ENCODE data around the gene S1PR2.
"Not testable (repeated sequence)": the region's sequence is repeated elsewhere in the genome, so short reads cannot be mapped to it uniquely, and the experiment has no call there.

The S1PR2 gene

DNA sequence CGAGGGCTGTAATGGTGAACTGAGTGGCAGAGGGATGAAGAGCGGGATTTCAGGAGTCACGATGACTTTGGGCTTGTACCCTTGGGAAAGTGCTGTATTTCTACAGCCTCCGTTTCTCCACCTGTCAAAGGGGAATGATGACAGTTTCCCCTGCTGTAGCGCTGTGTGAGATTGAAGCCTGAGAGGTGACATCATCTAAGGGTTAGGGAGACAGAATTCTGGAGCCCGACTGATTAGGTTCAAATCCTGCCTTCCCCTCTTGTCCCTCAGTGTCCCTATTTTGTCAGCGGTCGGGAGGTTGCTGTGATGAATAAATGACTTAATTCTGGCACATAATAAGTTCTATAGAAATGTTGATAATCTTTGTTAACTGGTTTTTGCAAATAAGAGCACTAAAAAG is 21.6 kb upstream of the S1PR2 start:
- DNase-seq (ENCODE audit: low read depth): no peak

GRCh38 chr19:10251792-10252694 is 20.9 kb upstream of the S1PR2 start, which contains the start of gene MRPL4:
TSS of gene MRPL4 (plus strand) at chr19:10252214. CDS start at chr19:10252254, 40 bp downstream.
- DNase-seq (ENCODE audit: low read depth): peak; percentile 98

GRCh38 chr19:10246511-10246910 is 15.4 kb upstream of the S1PR2 start:
- no peak for DNase-seq (ENCODE audit: low read depth)

DNA sequence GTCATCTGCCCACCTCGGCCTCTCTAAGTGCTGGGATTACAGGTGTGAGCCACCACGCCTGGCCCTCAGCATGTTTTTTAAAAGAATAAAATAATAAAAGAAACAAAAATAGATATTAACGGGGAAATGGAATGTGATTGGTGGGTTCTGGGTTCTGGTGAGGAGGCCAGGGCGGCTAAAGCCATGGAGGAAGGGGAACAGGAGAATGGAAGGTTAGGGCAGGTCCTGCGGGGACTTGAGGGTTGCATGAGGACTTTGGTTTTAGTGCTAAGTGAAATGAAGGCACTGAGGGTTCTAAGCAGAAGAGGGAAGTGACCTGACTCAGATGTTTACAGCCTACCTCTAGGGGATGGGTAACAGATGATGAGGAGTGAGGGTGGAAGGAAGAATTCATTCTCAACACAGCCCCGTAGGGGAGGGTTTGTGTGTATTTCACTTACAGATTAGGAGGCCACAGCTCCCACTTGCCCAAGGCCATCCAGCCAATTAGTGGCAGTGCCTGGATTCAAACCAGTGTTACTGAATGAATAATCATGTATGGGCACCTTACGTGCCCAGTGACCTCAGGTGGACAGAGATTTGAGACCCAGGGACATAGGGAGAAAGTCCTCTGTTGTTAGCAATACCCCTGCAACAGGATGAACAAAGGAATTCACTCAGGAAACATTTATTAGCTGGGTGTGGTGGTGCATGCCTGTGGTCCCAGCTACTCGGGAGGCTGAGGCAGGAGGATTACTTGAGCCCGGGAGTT is 14.2 kb upstream of the S1PR2 start:
- DNase-seq (ENCODE audit: low read depth): no peak

DNA sequence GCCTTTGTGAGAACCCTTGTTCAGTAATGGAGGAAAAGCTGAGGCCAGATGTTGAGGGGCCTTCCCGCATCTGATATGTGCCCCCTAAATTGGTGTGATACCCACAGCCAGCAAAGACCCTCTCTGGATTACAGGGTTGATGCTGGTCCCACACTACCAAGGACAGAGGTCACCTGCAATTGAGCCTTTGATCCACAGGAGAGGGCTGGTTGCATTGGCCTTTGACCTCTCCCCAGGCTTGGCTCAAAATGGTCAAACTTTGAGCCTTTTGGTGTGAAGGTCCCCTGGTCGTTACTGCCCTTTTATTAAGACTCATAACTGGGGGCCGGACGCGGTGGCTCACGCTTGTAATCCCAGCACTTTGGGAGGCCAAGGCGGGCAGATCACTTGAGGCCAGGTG is 12.5 kb upstream of the S1PR2 start:
- DNase-seq (ENCODE audit: low read depth): no peak

GRCh38 chr19:10241826-10242449 is 10.8 kb upstream of the S1PR2 start:
- not testable (repeated sequence) for DNase-seq (ENCODE audit: low read depth)

GRCh38 chr19:10238172-10238783 is 7.1 kb upstream of the S1PR2 start:
- peak; percentile 60 for DNase-seq (ENCODE audit: low read depth)

DNA sequence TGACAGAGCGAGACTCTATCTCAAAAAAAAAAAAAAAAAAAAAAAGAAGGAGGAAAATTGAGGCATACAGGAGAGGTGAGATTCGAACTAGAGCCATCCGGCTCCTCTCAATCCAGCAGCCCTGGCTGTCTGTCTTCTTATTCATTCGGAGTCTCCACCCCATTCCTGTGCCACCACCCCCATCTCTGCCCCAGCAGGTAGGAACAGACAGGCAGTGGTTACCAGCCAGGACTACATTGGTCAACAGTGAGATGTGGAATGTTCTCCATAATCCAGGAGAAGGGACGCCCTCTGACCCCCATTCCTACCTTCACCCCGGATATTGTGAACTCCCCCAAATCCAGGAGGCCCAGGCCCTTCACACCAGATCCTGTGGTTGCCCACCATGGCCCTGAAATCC is 6.6 kb upstream of the S1PR2 start:
- DNase-seq (ENCODE audit: low read depth): no peak

GRCh38 chr19:10235409-10235808 is 4.3 kb upstream of the S1PR2 start:
- DNase-seq (ENCODE audit: low read depth): not testable (repeated sequence)

GRCh38 chr19:10235003-10235402 is 3.9 kb upstream of the S1PR2 start:
- DNase-seq (ENCODE audit: low read depth): no peak

DNA sequence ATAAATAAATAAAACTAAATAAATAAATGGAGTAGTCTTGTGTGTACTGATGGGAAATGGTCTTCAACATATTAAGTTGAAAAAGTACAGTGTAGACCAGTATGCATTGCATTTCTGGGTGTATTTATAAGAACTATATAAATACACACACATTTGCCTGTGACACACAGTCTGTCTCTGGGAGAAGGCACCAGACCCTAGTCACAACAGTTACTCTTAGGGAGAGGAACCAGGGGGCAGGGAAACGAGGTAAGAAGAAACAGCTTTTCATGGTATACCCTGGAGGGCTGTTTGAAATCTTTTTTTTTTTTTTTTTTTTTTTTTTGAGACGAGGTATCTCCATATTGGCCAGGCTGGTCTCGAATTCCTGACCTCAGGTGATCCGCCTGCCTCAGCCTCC is 2.8 kb upstream of the S1PR2 start:
- no peak for DNase-seq (ENCODE audit: low read depth)

DNA sequence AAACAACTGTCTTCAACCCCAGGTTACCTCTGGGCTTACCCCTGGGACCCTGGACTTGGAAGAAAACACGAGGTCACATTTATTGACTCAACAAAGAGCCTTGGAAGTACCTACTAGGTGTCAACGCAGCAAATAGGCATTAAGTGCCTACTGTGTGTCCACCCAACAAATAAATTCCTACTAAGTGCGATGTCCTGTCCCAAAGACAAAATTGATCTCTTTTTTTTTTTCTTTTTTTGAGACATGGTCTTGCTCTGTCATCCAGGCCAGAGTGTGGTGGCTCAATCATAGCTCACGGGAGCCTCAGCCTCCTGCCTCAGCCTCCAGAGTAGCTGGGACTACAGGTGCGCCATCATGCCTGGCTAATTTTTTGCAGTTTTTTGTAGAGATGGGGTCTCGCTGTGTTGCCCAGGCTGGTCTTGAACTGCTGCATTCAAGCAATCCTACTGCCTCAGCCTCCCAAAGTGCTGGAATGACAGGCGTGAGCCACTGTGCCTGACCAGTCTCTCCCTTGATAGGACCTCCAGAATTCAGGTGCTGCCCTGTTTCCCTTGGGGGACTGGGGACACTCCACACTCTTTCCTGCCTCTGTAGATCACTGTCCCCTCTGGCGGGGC is 589 bp upstream of the S1PR2 start:
- DNase-seq (ENCODE audit: low read depth): no peak

DNA sequence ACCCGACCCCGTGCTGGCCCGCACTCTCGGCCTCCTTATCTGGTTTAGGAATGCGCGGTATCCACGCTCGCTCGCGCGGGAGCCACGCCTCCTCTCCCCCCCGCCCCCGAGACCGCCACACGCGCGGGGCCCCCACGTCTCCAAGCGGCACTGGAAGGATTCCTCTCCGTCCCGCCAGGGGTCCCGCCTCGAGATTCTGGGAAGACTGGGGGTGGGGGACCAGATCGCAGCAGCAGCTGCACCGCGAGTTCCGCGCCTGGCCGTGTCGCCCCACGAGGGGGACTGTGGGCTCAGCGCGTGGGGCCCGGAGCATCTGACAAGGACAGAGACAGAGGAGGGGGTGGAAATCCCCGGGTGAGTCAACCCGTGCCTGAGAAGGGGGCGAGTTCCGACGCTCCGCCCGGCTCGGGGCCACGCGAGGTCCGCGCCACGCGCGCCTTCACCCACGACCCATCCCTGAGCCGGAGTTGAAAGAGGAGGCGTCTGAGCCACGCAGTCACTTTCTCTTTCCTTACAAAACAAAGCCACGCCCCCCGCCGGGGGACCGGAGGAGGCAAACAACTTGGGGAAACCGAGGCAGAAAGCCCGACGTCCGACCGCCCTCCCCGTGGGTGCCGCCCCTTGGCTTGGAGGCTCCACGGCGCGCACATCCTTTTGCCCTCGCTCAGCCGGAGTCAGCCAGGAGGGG is 814 bp downstream of the S1PR2 start:
- peak; percentile 23 for DNase-seq (ENCODE audit: low read depth)

DNA sequence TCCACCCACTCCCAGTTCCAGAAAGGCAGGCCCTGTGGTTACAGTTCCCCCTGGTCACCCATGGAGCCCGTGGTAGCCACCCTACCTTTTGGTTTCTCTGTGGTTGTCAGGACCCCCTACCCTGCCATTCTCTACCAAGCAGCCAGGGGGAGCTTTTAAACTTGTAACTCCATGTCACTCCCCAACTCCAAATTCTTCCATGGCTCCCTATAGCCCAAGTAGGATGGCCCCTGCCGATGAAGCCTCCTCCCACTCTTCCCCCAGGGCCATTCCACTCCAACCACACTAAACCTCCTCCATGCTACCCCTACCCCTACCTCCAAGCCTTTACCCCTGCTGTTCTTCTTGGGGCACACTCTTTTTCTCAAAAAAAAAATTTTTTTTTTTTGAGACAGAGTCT is 2.2 kb downstream of the S1PR2 start:
- DNase-seq (ENCODE audit: low read depth): peak; percentile 34

DNA sequence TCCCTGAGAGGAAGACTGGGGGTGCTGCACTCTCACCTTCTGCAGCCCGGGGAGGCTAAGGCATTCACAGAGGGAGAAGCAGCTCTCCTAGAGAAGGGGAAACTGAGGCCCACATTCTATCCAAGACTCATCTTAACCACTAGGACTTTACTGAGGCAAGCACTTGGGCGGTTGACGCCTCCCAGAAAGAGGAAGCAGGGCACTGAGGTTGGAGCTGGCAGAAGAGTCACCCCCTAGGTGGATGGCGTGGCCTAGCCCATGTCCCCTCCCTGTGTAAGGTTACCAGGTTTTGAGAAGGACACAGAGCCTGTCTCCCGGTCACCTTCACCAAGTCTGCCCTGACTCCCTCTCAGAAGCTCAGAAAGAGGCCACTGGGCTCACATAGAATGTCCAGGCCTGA is 2.7 kb downstream of the S1PR2 start:
- DNase-seq (ENCODE audit: low read depth): no peak

DNA sequence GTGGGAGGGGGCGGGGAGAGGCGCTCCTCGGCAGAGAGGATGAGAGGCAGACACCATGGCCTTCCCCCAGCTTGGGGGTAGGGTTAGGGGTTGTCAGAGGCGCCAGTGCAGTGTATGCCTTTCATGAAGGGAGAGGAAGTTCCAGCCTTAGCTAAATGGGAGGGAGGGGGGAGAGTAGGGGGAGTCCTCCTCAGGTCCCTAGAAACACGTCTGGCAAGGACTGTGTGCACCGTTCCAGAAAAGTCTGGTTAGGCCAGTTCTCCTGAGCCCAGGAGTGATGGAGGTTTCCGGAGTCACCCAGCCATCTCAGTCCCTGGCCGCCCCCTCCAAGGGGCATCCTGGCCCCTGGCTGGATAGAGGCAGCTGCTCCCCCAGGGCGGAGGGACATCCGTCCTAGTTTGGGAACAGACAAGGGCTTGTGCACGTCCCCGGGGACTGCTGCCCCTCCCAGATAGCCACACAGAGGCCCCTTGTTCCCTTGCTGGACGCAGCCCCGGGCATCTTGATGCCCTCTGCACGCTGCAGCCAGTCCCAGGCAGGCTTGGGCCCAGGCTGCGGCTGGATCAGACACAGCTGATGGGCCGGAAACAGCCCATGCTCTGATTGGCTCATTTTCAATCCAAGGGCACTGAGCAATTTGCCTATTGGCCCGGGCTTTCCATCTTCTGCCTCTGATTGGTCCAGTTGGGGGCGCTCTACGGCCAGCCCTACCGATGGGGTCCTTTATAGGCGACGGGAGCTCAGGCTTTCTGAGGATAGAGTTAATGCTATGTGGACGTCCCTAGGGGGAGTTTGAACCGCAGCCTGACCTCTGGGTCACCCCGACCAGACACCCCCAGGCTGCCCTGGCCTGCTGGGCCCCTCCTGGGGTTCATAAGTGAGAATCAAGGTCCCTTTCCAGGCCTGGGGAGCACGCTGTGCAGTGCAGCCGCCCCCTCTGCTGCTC is 3.8 kb downstream of the S1PR2 start:
- peak; percentile 45 for DNase-seq (ENCODE audit: low read depth)

DNA sequence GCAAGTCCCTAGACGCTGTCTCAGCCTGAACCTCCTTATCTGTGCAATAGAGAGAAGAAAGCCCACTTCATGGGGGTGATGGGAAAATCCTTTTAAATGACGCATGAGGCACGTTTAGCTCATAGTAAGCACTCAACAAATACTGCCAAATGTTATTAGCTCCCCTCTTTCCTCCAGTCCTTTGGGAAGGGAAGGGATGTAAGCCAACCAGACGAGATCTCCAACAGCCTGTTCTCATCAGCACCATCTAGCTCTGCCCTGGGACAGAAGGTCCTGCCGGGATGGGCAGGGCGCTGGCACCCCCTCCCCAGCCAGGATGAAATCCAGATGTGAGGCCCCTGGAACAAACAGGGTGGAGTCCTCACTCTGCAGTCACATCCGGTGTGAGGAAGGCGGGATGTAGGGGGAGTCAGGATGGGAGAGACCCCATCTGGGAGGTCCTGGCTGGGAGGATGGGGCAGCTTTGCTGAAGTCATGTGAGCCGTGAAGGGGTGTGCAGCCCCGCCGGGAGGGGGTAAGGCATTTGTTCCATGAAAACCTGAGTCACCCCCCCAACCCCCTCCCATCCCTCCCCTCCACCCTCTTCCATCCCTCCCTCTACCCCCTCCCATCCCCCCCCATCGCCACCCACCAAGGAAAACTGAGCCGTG is 4.6 kb downstream of the S1PR2 start:
- DNase-seq (ENCODE audit: low read depth): peak; percentile 96

DNA sequence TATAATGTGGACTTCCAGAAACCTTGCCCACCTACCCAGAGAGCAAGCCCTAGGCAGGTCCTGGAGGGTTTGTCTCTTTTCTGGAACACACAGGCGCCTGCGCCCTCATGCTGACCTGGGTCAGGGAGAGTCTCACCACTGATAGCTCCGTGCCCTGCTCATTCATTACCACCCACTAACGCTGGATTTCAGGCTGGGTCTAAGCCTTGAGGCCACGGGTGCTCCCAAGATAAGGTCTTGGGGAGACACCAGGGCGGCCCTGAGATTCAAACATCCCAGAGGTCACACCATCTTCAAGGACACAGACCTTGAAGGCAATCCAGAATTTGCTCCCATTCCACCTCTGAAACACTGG is 5.1 kb downstream of the S1PR2 start:
- no peak for DNase-seq (ENCODE audit: low read depth)

DNA sequence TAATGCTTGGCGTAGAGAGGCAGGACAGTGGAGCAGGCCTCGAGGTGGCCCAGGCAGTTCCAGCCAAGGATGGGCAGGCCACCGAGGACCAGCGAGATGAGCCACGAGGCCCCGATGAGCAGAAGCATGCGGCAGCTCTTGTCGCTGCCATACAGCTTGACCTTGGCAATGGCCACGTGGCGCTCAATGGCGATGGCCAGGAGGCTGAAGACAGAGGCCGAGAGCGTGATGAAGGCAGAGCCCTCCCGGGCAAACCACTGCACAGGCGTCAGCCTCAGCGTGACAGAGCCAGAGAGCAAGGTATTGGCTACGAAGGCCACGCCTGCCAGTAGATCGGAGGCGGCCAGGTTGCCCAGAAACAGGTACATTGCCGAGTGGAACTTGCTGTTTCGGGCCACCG is 6.8 kb downstream of the S1PR2 start:
- no peak for DNase-seq (ENCODE audit: low read depth)

Data from fibroblast of gingiva (primary cell).